Subcutaneous adipose tissue (tissue), 4 donors: Measurements from ENCODE around the gene LARGE1. TPM values are rescaled to one million over a fixed set of nuclear protein-coding genes. Genes with fewer than 3 reads are reported as not detected.

ENCODE experiments used
- CTCF ChIP-seq: fragments of 450-650 bp; IDR thresholded peaks from one replicate; pipeline ENCODE4 v1.5.1; 2016; ENCODE audit warnings: low read depth, mild to moderate bottlenecking, control low read depth, antibody characterized with exemption, moderate library complexity
- total RNA-seq, 4 donors: library from RNA; depleted of rRNA; stranded (reverse); fragments of >200 nt; gene quantifications; one replicate each; pipeline ENCODE4 v1.1.0, GENCODE V29; 2016

Gene LARGE1
- total RNA-seq, 4 donors from 2014 or later: 19.4 to 28.8 (median 22.1) TPM

- no peak for TF ChIP-seq CTCF
These were observed 13.8 kb downstream of the LARGE1 start for GRCh38 chr22:33906475-33906874.

- no peak for TF ChIP-seq CTCF
These were observed 17.3 kb downstream of the LARGE1 start for GRCh38 chr22:33903012-33903411.

GRCh38 chr22:33902073-33902472 lies 18.2 kb downstream of the LARGE1 start:
- no peak for TF ChIP-seq CTCF

- no peak for TF ChIP-seq CTCF
These were observed 22.2 kb downstream of the LARGE1 start for GRCh38 chr22:33898121-33898520.

GRCh38 chr22:33897448-33897835 lies 22.8 kb downstream of the LARGE1 start:
- no peak for TF ChIP-seq CTCF

- TF ChIP-seq CTCF: no peak
These were observed 23.5 kb downstream of the LARGE1 start for GRCh38 chr22:33896575-33897447.

- no peak for TF ChIP-seq CTCF
These were observed 24.1 kb downstream of the LARGE1 start for GRCh38 chr22:33896154-33896553.
